Right lobe of liver (tissue), 6 donors: ENCODE results near the gene ABHD12. TPM values are rescaled to one million over a fixed set of nuclear protein-coding genes. Genes with fewer than 3 reads are reported as not detected.

ENCODE experiments used
- ATAC-seq, 4 donors: fragments of 200-7000 bp; cut with Tn5 transposase; one replicate each; pipeline ENCODE4 v1.9.1; 2020; ENCODE audit warnings: mild to moderate bottlenecking in 4 of 4, moderate library complexity in 4 of 4
- DNase-seq, 3 donors: peaks; one replicate each; pipeline ENCODE4 v3.0.0-alpha.2; 2020
- H3K27ac ChIP-seq, 3 donors: fragments of 200-600 bp; one replicate each; pipeline ENCODE4 v1.8.0; 2022
- H3K27me3 ChIP-seq, 2 donors: fragments of 200-600 bp; one replicate each; pipeline ENCODE4 v1.8.0; 2022
- H3K36me3 ChIP-seq, 4 donors: fragments of 200-600 bp; sonication (generic) in 1 of 4; one replicate each; pipeline versions ENCODE4 v1.5.1 to v1.8.0; 2017 to 2022; ENCODE audit warnings: control low read depth in 1 of 4
- H3K4me1 ChIP-seq, 4 donors: fragments of 200-600 bp; sonication (generic) in 1 of 4; one replicate each; pipeline versions ENCODE4 v1.5.1 to v1.8.0; 2017 to 2022; ENCODE audit warnings: control low read depth in 1 of 4
- H3K4me3 ChIP-seq, 3 donors: fragments of 200-600 bp; one replicate each; pipeline ENCODE4 v1.8.0; 2022
- H3K9me3 ChIP-seq, 4 donors: fragments of 200-600 bp; sonication (generic) in 1 of 4; one replicate each; pipeline versions ENCODE4 v1.5.1 to v1.8.0; 2017 to 2022; ENCODE audit warnings: control low read depth in 1 of 4
- POLR2A ChIP-seq: fragments of 450-650 bp; IDR thresholded peaks from one replicate; pipeline ENCODE4 v1.6.1; 2017; ENCODE audit warnings: antibody characterized with exemption, mild to moderate bottlenecking
- WGBS: methylation state at CpG from one replicate; pipeline ENCODE4 v1.1.6; 2018; ENCODE audit warnings: low coverage, low lambda C conversion rate; ENCODE audit not compliant: insufficient coverage; ENCODE audit errors: missing lambda C conversion rate; 5-methylcytosine and 5-hydroxymethylcytosine counted together
- intact Hi-C, 2 donors: fragments of 100-400 bp; cut with DNase I; formaldehyde crosslinking; loops; one replicate each; pipeline versions ENCODE4 v1.11.2 to v1.14.1; 2022
- total RNA-seq, 6 experiments: library from RNA; depleted of rRNA in 2 of 6; stranded (reverse); fragments of >200 nt in 2 of 6; fragmentation: NEBNext Ultra II Directional in 3 of 6; extraction: Animal tissue kit (Norgen Biotek cat#: 25700) in 3 of 6; gene quantifications; one replicate each; pipeline versions ENCODE4 v1.1.0 to v1.2.4, GENCODE V29; 2016 to 2023
- TF ChIP-seq, protein P1 (sequence below), 4 donors: fragments of 200-600 bp in 3 of 4; fragments of 450-650 bp in 1 of 4; IDR thresholded peaks; one replicate each; pipeline versions ENCODE4 v1.5.1 to v1.8.0; 2016 to 2022; ENCODE audit warnings: antibody characterized with exemption in 4 of 4, mild to moderate bottlenecking in 2 of 4
- donor health status: DM: no; HTN: yes; CAD: no.
- donor health status: DM: no; HTN: no; CAD: no.
- donor health status: DM: no; HTN: no; CAD: no.
- donor health status: DM: no; HTN: yes; CAD: no.
- donor health status: DM: no; HTN: yes; CAD: no.

The ABHD12 gene
- total RNA-seq, 6 experiments from 2014 or later = 16.1 to 23.6 (median 18.7) TPM

DNA sequence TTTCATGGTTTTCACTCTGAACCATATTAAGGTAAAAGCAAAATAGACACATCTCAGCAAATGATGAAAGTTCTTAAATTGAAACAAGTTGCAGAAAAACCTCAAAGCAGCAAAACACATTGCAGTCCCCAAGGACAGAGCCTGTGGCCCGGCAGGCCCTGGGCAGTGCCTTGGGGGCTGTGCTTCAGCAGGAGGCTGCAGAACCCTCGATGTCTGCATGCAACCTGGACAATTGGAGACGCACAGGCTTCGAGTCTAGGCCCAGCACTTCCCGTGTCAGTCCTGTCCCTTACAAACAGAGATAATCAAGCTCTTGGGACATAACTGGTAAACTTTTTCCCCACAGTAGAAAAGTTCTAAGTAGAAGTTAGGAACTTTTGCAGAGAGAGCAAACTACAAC lies 133.5 kb downstream of the ABHD12 start:
- intact Hi-C loops = no loop called here
- Histone ChIP-seq H3K27ac (no peak overlapping the region), H3K4me1 (peaks cover 0 to 16% (median 6%) of the 10 kb centered on the region in 4 donors), H3K9me3 (no peaks in the 10 kb centered on the region), H3K27me3 (no peaks in the 10 kb centered on the region), H3K36me3 (peaks cover 0 to 2% (median 0%) of the 10 kb centered on the region in 4 donors), H3K4me3 (no peak overlapping the region)
- DNase-seq (no peak), ATAC-seq (no peak)
- 100% methylated on average over 2 of the region's 5 CpGs for WGBS
- TF ChIP-seq, protein P1, sequence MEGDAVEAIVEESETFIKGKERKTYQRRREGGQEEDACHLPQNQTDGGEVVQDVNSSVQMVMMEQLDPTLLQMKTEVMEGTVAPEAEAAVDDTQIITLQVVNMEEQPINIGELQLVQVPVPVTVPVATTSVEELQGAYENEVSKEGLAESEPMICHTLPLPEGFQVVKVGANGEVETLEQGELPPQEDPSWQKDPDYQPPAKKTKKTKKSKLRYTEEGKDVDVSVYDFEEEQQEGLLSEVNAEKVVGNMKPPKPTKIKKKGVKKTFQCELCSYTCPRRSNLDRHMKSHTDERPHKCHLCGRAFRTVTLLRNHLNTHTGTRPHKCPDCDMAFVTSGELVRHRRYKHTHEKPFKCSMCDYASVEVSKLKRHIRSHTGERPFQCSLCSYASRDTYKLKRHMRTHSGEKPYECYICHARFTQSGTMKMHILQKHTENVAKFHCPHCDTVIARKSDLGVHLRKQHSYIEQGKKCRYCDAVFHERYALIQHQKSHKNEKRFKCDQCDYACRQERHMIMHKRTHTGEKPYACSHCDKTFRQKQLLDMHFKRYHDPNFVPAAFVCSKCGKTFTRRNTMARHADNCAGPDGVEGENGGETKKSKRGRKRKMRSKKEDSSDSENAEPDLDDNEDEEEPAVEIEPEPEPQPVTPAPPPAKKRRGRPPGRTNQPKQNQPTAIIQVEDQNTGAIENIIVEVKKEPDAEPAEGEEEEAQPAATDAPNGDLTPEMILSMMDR (IDR thresholded peaks at IDR 0.05) = no peak
- no peak for TF ChIP-seq POLR2A

DNA sequence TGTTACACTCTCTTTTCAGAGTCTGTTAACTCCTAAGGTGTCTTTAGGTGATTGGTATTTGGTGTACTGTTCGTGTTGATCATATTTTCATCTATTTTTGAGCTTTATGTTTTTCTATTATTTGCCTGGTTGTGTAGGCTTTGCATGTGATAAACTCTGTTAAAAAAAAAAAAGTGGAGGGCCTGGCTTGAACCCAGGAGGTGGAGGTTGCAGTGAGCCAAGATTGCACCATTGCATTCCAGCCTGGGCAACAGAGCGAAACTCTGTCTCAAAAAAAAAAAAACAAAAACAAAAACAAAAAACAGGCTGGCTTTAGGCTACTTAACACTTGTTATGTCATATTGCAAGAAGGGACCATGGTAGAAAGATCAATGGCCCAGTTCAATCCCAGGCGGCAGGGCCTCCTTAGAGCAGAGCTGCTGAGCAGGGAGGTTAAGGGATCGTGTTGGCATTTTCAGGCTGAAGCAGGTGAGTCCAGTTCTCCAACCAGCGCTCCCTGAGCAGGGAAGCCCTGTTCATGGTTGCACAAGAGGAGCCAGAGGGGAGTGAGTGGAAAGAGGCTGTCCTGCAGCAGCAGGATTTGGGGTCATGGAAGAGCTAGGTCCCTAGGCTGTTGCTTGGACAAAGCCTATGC lies 134.3 kb downstream of the ABHD12 start:
- TF ChIP-seq, protein P1 (IDR thresholded peaks at IDR 0.05) = no peak
- no peak for TF ChIP-seq POLR2A
- no peak for DNase-seq
- Histone ChIP-seq H3K4me1 (peaks cover 0 to 16% (median 6%) of the 10 kb centered on the region in 4 donors), H3K4me3 (peak overlapping the region in 1 of 3 donors; percentile 25), H3K27ac (peak overlapping the region; percentile 43 to 44 (median 44)), H3K9me3 (no peaks in the 10 kb centered on the region), H3K27me3 (no peaks in the 10 kb centered on the region), H3K36me3 (peaks cover 0 to 2% (median 0%) of the 10 kb centered on the region in 4 donors)
- 47% methylated on average over 4 of the region's 5 CpGs for WGBS
- peak; percentile 64 to 90 (median 75) for ATAC-seq
- intact Hi-C loops = no loop called here

DNA sequence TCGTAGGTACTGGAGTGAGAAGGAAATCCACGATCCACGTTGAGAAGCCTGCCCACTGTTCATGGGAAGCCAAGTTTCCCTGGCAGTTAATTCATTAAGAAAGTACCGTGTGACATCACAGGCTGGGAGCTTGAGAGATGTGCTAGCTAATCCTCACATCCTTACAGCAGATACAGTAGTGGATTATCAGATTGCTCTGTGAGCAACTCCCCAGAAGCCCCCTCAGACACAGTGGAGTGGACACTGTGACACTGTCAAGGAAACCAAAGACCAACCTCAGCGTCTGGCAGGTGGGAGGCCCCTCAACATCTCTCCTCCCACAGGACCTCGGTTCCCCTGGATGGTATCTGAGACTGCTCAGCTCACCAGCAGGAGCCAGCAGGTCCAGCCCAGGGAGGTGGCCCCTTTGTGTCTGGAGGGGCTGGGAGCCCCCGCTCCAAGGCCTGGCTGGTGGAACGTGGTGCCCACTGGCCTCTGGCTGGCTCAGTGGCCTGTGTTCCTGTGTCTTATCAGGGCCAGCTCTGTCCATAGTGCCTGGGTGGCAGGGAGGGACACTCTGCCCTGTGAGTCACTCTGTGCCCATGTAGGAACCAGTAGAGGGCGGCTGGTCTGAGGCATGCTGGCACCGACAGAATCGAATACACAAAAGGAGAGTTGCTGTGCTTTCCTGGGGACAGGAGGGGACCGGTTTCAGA lies 135.5 kb downstream of the ABHD12 start:
- H3K27ac ChIP-seq = peak overlapping the region in 1 of 3 donors; percentile 43

DNA sequence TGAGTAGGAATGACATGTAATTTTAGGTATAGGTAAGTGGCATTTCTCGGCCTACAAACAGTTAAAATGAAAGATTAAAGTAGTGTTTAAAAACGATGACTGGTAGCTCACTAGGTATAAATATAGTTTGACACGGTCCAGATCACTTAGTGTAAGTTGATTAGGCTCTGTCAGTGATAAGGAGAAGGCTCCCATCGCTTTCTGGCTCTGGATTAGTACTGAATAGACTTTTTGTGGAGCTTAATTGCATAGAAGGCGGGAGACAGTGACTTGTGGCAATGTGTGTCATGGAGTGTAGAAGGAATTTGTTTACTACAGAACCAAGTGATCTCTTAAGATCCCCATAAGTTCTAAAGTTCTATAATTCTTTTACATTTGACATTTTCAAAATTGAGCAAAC lies 136.1 kb downstream of the ABHD12 start:
- H3K27ac ChIP-seq = no peak overlapping the region

More for the DNA sequence above, 135.5 kb downstream of the ABHD12 start:
- H3K36me3 ChIP-seq = no peaks in the 10 kb centered on the region
- intact Hi-C loops = no loop called here
- ATAC-seq (peak; percentile 68 to 98 (median 91)), DNase-seq (peak in 2 of 3 donors; percentile 71 to 79)
- 61% methylated on average over 7 of the region's 12 CpGs for WGBS
- H3K9me3 ChIP-seq = no peaks in the 10 kb centered on the region
- peaks cover 0 to 16% (median 6%) of the 10 kb centered on the region in 4 donors for H3K4me1 ChIP-seq
- no peaks in the 10 kb centered on the region for H3K27me3 ChIP-seq
- no peak overlapping the region for H3K4me3 ChIP-seq
- TF ChIP-seq, protein P1 (IDR thresholded peaks at IDR 0.05) = peak in 2 of 4 donors; percentile 13 to 14
- peak; percentile 67 for TF ChIP-seq POLR2A

More for the DNA sequence above, 136.1 kb downstream of the ABHD12 start:
- DNase-seq = no peak
- H3K4me3 ChIP-seq = no peak overlapping the region
- H3K9me3 ChIP-seq = no peaks in the 10 kb centered on the region
- TF ChIP-seq, protein P1 (IDR thresholded peaks at IDR 0.05) = no peak
- TF ChIP-seq POLR2A = no peak
- H3K27me3 ChIP-seq = no peaks in the 10 kb centered on the region
- intact Hi-C loops = no loop called here
- peaks cover 0 to 16% (median 6%) of the 10 kb centered on the region in 4 donors for H3K4me1 ChIP-seq
- WGBS = 71% methylated on average over 5 of the region's 5 CpGs
- H3K36me3 ChIP-seq = no peaks in the 10 kb centered on the region
- no peak for ATAC-seq
